ENCODE measurements around the gene SLC7A7. TPM values are rescaled to one million over a fixed set of nuclear protein-coding genes. Genes with fewer than 3 reads are reported as not detected.

SLC7A7 gene
- total and polyA plus RNA-seq, 2 of the 13 experiments (the other 11 are each of a cell fraction or from before 2014, with no cell fraction given), result 0.13 to 0.63 TPM

DNA sequence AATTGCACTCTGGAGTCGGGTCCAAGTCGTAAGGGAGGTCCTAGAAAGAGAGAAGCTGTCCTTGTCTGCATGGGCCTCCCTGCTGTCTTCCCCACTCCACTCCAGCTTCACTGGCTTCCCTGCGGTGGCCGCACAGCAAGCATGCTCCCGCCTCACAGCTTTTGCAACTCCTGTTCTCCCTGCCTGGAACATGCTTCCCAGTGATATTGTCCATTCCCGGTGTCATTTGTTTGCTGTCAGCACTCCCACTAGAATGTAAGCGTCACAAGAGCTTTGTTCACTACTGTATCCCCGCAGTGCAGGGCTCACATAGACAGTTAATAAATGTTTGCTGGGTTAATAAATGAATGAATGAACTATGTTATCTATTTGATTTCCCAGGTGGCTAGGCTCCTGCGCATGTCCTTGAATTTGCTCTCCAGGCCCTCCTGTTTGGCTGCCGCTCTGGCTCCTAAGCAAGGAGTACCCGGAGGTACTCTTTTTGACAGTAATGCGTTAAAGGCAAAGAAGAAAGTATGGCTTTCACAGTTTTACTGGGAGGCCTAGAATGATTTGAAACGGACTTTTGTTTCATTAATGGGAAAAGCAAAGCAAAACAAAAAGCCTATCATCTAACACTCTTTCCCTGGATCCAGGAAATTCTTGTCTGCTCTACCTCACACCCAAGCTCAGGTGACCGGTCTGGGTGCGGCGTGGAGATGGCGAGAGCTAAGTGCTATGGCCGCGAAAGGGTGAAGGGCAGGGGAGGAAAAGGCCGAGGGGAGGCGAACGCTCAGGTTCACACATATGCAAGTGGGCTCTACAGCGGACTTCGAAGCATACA is 6.2 kb upstream of the SLC7A7 start (continued):
- TF ChIP-seq, protein P1, sequence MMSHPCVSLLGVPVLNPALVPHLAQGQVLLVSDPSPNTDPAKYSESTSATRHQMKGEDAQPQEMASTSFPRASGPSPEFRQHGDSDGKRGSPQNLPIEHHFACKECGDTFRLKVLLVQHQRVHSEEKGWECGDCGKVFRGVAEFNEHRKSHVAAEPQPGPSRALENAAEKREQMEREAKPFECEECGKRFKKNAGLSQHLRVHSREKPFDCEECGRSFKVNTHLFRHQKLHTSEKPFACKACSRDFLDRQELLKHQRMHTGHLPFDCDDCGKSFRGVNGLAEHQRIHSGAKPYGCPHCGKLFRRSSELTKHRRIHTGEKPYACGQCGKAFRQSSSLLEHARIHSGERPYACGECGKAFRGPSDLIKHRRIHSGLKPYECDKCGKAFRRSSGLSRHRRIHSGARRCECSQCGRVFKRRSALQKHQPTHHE (CRISPR knock-in tag; IDR thresholded peaks at IDR 0.05; ENCODE audit: borderline replicate concordance), result no peak
- TF ChIP-seq HDAC1 (CRISPR knock-in tag; IDR thresholded peaks at IDR 0.05), result no peak
- TF ChIP-seq ISL2 (CRISPR knock-in tag; IDR thresholded peaks at IDR 0.05), result no peak

GRCh38 chr14:22820731-22821130 is 5.5 kb upstream of the SLC7A7 start:
- Histone ChIP-seq H3K4me3 (replicated peaks in 1 of 3; ENCODE audit: insufficient read depth in 1 of 3, low read depth in 2 of 3, low read length in 3 of 3) (0 out of 6 replicates have a peak overlapping the region, but pooled peaks of 1 of the 3 experiments have one; percentile 30), H2AFZ (ENCODE audit: low read length) (no peak overlapping the region), H3K27me3 (ENCODE audit: control insufficient read depth in 1 of 2, insufficient read depth in 2 of 2, low read length in 2 of 2) (0 out of 5 replicates have a peak, but pooled peaks cover 0 to 3% of the 10 kb centered on the region in 2 experiments), H3K9me3 (ENCODE audit: low read length) (no peaks in the 10 kb centered on the region), H3K27ac (ENCODE audit: extremely low read length, insufficient read depth, low read length) (no peak overlapping the region), H3K4me1 (ENCODE audit: insufficient read depth, low read length) (peaks cover 72% of the 10 kb centered on the region), H3K9ac (ENCODE audit: insufficient read depth, low read depth, low read length) (no peak overlapping the region), H3K4me2 (ENCODE audit: low read depth, low read length) (peak overlapping the region; percentile 60), H3K36me3 (replicated peaks in 1 of 2; ENCODE audit: control insufficient read depth in 1 of 2, insufficient read depth in 2 of 2, low read length in 2 of 2) (no peaks in the 10 kb centered on the region), H3K79me2 (ENCODE audit: insufficient read depth, low read length) (no peaks in the 10 kb centered on the region), H4K20me1 (ENCODE audit: insufficient read depth, low read length) (no peaks in the 10 kb centered on the region)
- in situ Hi-C loops (cut with HindIII; ENCODE audit: extremely low pct_ligation_motif_present, low pct_unique_long_range_greater_than_20kb), result loop anchor here (5.0 kb wide), 1 partner anchor 82 kb away; no protein-coding TSS in a partner anchor
- POLR2A ChIA-PET, result interaction anchor here (0.9 to 3.5 kb wide), 13 partner anchors 8 to 231 kb away, joined by 3 to 29 read pairs (median 6); partner anchors contain the start of genes ABHD4, DAD1, LRP10 and MMP14
- CTCF ChIA-PET (ENCODE audit: low intra/inter-chr PET ratio, low total read pairs), result interaction anchor here (1.0 to 6.1 kb wide), 2 partner anchors 32 to 263 kb away, joined by 4 to 141 read pairs; no protein-coding TSS in a partner anchor
- WGBS (ENCODE audit: low lambda C conversion rate), result 0% methylated on average over 1 of the region's 1 CpG
- ATAC-seq, result no peak
- no TSS peak for BruUV-seq (replicated peaks)
- intact Hi-C loops (cut with micrococcal nuclease; ENCODE audit: unreplicated experiment), result loop anchor here (1.0 to 2.0 kb wide), 2 partner anchors 80 to 264 kb away; no protein-coding TSS in a partner anchor
- no peak for FAIRE-seq
- no peak for DNase-seq (ENCODE audit: low spot score)
- TF ChIP-seq KLF13 (CRISPR knock-in tag; IDR thresholded peaks at IDR 0.05) (0 out of 2 replicates have a peak, but pooled peaks have one; percentile 1), ZNF740 (CRISPR knock-in tag; IDR thresholded peaks at IDR 0.05) (no peak), RAD51 (IDR thresholded peaks at IDR 0.05; ENCODE audit: borderline replicate concordance) (no peak), ZNF782 (CRISPR knock-in tag; IDR thresholded peaks at IDR 0.05; ENCODE audit: borderline replicate concordance) (no peak), ZNF512B (CRISPR knock-in tag; IDR thresholded peaks at IDR 0.05; ENCODE audit: borderline replicate concordance) (no peak), TSC22D2 (CRISPR knock-in tag; IDR thresholded peaks at IDR 0.05; ENCODE audit: borderline replicate concordance) (no peak), LCORL (IDR thresholded peaks at IDR 0.05) (no peak), LCORL (CRISPR knock-in tag; IDR thresholded peaks at IDR 0.05) (peak; percentile 14; the same call in 1 of the 2 replicates), AHR (CRISPR knock-in tag; IDR thresholded peaks at IDR 0.05) (no peak), ZNF772 (CRISPR knock-in tag; IDR thresholded peaks at IDR 0.05) (no peak), ZNF629 (CRISPR knock-in tag; conservative IDR thresholded peaks at IDR 0.05) (no peak), NFE2L2 (IDR thresholded peaks at IDR 0.05; ENCODE audit: low read length) (no peak), SATB2 (CRISPR knock-in tag; IDR thresholded peaks at IDR 0.05) (no peak), YY1 (IDR thresholded peaks at IDR 0.05; ENCODE audit: insufficient read depth, insufficient replicate concordance, low read depth, low read length) (no peak)
- TF ChIP-seq, protein P2, sequence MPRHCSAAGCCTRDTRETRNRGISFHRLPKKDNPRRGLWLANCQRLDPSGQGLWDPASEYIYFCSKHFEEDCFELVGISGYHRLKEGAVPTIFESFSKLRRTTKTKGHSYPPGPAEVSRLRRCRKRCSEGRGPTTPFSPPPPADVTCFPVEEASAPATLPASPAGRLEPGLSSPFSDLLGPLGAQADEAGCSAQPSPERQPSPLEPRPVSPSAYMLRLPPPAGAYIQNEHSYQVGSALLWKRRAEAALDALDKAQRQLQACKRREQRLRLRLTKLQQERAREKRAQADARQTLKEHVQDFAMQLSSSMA (CRISPR knock-in tag; IDR thresholded peaks at IDR 0.05), result no peak

Data from HepG2 (cell line).